GM23248 (cell line): ENCODE data around the gene GPR137C. TPM values are rescaled to one million over a fixed set of nuclear protein-coding genes. Genes with fewer than 3 reads are reported as not detected.

ENCODE experiments used
- DNase-seq: peaks from one replicate; pipeline ENCODE4 v3.0.0-alpha.2; 2015
- H2AFZ ChIP-seq: fragments of 200-600 bp; sonication (generic); 2 replicates; pipeline ENCODE4 v1.6.1; 2016; ENCODE audit warnings: antibody characterized with exemption
- H3F3A ChIP-seq: fragments of 200-600 bp; sonication (generic); 2 replicates; pipeline ENCODE4 v1.6.1; 2016; ENCODE audit warnings: mild to moderate bottlenecking, antibody characterized with exemption, mixed run types; ENCODE audit not compliant: insufficient read depth
- H3K27ac ChIP-seq: fragments of 200-600 bp; sonication (generic); 2 replicates; pipeline ENCODE4 v1.5.1; 2016; ENCODE audit warnings: mild to moderate bottlenecking
- H3K27me3 ChIP-seq: fragments of 200-600 bp; sonication (generic); replicated peaks from 2 replicates; pipeline ENCODE4 v1.6.1; 2016; ENCODE audit warnings: mild to moderate bottlenecking; ENCODE audit not compliant: insufficient read depth
- H3K36me3 ChIP-seq: fragments of 200-600 bp; sonication (generic); 2 replicates; pipeline ENCODE4 v1.6.1; 2016; ENCODE audit warnings: low read depth, mild to moderate bottlenecking
- H3K4me1 ChIP-seq: fragments of 200-600 bp; sonication (generic); 2 replicates; pipeline ENCODE4 v1.6.1; 2016; ENCODE audit warnings: mild to moderate bottlenecking; ENCODE audit not compliant: insufficient read depth
- H3K4me2 ChIP-seq: fragments of 200-600 bp; sonication (generic); one replicate; pipeline ENCODE4 v1.6.1; 2016; ENCODE audit warnings: mild to moderate bottlenecking; ENCODE audit not compliant: unreplicated experiment
- H3K4me3 ChIP-seq: fragments of 200-600 bp; sonication (generic); 2 replicates; pipeline ENCODE4 v1.5.1; 2016; ENCODE audit warnings: mild to moderate bottlenecking
- H3K79me2 ChIP-seq: fragments of 200-600 bp; sonication (generic); 2 replicates; pipeline ENCODE4 v1.6.1; 2016; ENCODE audit warnings: mild to moderate bottlenecking; ENCODE audit not compliant: insufficient read depth
- H3K9ac ChIP-seq: fragments of 200-600 bp; sonication (generic); 2 replicates; pipeline ENCODE4 v1.6.1; 2016; ENCODE audit warnings: mild to moderate bottlenecking
- H3K9me2 ChIP-seq: fragments of 200-600 bp; sonication (generic); 2 replicates; pipeline ENCODE4 v1.6.1; 2016; ENCODE audit warnings: mixed run types, mild to moderate bottlenecking, moderate library complexity; ENCODE audit not compliant: insufficient read depth
- H3K9me3 ChIP-seq: fragments of 200-600 bp; sonication (generic); one replicate; pipeline ENCODE4 v1.6.1; 2017; ENCODE audit warnings: low read depth
- H4K20me1 ChIP-seq: fragments of 200-600 bp; sonication (generic); 2 replicates; pipeline ENCODE4 v1.6.0; 2016; ENCODE audit not compliant: insufficient read depth
- EZH2 ChIP-seq: fragments of 200-600 bp; sonication (generic); IDR thresholded peaks from 2 replicates; pipeline ENCODE4 v1.6.1; 2018; ENCODE audit warnings: antibody characterized with exemption, mild to moderate bottlenecking; ENCODE audit not compliant: insufficient read depth, poor library complexity, severe bottlenecking
- EZH2phosphoT487 ChIP-seq: fragments of 200-600 bp; sonication (generic); IDR thresholded peaks from 2 replicates; pipeline ENCODE4 v1.6.1; 2018; ENCODE audit warnings: antibody characterized with exemption, moderate library complexity, mild to moderate bottlenecking, low read depth; ENCODE audit not compliant: insufficient read depth
- WGBS, 2 experiments: methylation state at CpG; one replicate each; pipeline ENCODE4 v1.1.6; 2015 to 2017; ENCODE audit warnings: low lambda C conversion rate in 2 of 2, low coverage in 1 of 2; ENCODE audit errors: missing lambda C conversion rate in 2 of 2; 5-methylcytosine and 5-hydroxymethylcytosine counted together
- in situ Hi-C: fragments of 300-500 bp; cut with MboI; formaldehyde crosslinking; loops from 2 replicates; pipeline ENCODE4 v1.15.0; 2020
- polyA plus RNA-seq: library from polyadenylated mRNA; unstranded; fragments of >200 nt; fragmentation: Nextera tagmentation; extraction: Ambion mirVana; gene quantifications from 2 replicates; pipeline ENCODE4 v1.2.1, GENCODE V29; 2016
- total RNA-seq: library from RNA; depleted of rRNA; stranded (reverse); fragments of >200 nt; shearing (Covaris generic); gene quantifications from 2 replicates; pipeline ENCODE4 v1.2.3, GENCODE V29; 2014

The GPR137C gene
- total and polyA plus RNA-seq, 2 experiments from 2014 or later, result 0.86 to 1.1 TPM

DNA sequence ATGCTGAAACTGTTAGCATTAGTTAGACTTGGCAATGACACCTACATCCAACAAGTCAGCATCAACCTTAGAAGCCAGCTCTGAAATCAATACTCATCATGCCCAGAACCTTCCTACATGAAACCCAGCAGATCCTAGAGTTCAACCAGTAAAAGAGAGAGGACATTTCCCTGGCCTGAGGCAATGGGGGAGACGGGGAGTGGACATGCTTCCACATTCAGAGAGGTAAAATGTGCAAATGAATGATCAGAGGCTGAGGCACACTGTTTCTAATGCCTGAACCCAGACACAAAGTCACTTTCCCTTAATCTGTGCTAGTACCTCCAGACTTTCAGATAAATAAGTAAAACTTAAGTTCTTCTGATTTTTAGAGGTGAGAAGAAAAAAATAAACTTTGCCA lies 108.2 kb downstream of the GPR137C start:
- Histone ChIP-seq H3K27me3 (no peaks in the 10 kb centered on the region), H3K79me2 (no peaks in the 10 kb centered on the region), H2AFZ (no peak overlapping the region), H3K9ac (no peak overlapping the region), H3K9me2 (no peaks in the 10 kb centered on the region), H3K9me3 (no peaks in the 10 kb centered on the region), H3F3A (no peaks in the 10 kb centered on the region), H3K27ac (no peak overlapping the region), H3K4me1 (no peaks in the 10 kb centered on the region), H3K4me2 (no peak overlapping the region), H3K4me3 (no peak overlapping the region), H3K36me3 (peaks cover 20% of the 10 kb centered on the region), H4K20me1 (no peaks in the 10 kb centered on the region)
- TF ChIP-seq EZH2phosphoT487, result no peak
- no peak for TF ChIP-seq EZH2
- 93 to 96% methylated on average over 1 of the region's 1 CpG for WGBS, 2 experiments
- DNase-seq, result no peak
- in situ Hi-C loops, result no loop called here

DNA sequence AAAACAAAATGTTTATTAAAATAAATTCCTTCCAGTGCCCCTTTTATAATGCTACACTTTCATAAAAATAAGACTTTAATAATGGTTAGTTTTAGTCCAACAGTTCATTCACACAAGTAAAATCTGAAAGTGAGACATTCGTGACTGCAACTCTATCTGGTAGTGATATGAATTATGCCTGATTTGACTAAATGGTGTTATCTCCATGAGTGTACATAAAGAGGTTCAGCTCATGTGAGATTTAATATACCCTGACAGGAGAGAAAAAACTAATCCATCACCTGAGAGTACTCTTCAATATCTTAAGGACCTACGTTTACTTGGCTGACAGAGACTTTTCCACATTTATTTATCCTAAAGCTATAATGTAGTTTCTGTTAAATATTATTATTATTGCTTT lies 108.7 kb downstream of the GPR137C start:
- H3K9ac ChIP-seq, result no peak overlapping the region
- DNase-seq, result no peak
- no peaks in the 10 kb centered on the region for H3K9me3 ChIP-seq
- no peak overlapping the region for H2AFZ ChIP-seq
- H3K4me3 ChIP-seq, result no peak overlapping the region
- no peak overlapping the region for H3K4me2 ChIP-seq
- H3K36me3 ChIP-seq, result peaks cover 25% of the 10 kb centered on the region
- WGBS, 2 experiments, result 98% methylated on average over 2 of the region's 2 CpGs
- no peaks in the 10 kb centered on the region for H4K20me1 ChIP-seq
- H3K4me1 ChIP-seq, result no peaks in the 10 kb centered on the region
- H3K9me2 ChIP-seq, result no peaks in the 10 kb centered on the region
- H3K27ac ChIP-seq, result no peak overlapping the region
- in situ Hi-C loops, result no loop called here
- no peaks in the 10 kb centered on the region for H3F3A ChIP-seq
- H3K79me2 ChIP-seq, result no peaks in the 10 kb centered on the region
- TF ChIP-seq EZH2 (no peak), EZH2phosphoT487 (no peak)
- no peaks in the 10 kb centered on the region for H3K27me3 ChIP-seq

DNA sequence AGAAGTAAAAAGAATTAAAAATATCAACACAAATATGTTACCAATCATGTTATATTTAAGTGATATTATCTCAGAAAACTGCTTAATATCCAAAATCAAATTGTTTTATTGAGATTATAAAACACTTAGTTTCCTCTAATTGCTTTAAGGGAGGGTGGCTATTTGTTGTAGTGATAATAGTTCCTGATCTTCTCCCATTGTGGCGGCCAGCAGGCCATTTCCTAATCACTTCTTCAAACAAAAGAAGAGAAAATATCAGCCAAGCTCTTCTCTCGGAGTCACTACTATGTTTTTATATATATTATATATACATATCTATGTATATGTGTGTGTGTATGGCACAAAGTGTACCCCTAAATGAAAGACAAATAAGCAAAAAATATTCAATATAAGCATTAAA lies 111.2 kb downstream of the GPR137C start:
- Histone ChIP-seq H3K79me2 (no peaks in the 10 kb centered on the region), H3K9me2 (no peaks in the 10 kb centered on the region), H2AFZ (no peak overlapping the region), H4K20me1 (no peaks in the 10 kb centered on the region), H3K27ac (no peak overlapping the region), H3K9me3 (no peaks in the 10 kb centered on the region), H3K36me3 (peaks cover 25% of the 10 kb centered on the region), H3K4me3 (no peak overlapping the region), H3K9ac (no peak overlapping the region), H3K4me1 (no peaks in the 10 kb centered on the region), H3K4me2 (no peak overlapping the region), H3K27me3 (no peaks in the 10 kb centered on the region), H3F3A (no peaks in the 10 kb centered on the region)
- WGBS, 2 experiments, result 98 to 100% methylated on average over 2 of the region's 2 CpGs
- TF ChIP-seq EZH2 (no peak), EZH2phosphoT487 (no peak)
- no peak for DNase-seq
- in situ Hi-C loops, result no loop called here

DNA sequence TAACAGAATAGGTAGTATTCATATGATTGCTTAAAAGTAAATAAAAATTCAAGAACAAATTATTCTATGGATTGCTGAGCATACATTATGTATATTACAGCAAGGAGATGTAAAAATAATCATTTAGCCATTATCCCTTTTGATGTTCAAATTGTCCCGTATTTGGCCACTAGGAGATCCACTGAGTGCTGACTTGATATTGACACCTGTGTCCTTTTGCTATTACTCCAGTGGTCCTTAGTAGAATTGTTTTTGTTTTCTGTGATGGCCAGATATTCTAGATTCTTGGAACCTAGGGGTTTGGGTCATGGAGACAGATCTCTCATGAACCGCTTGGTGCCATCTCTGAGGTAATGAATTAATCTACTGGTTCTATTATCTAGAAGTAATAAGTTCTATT lies 126.0 kb downstream of the GPR137C start:
- TF ChIP-seq EZH2 (no peak), EZH2phosphoT487 (no peak)
- H3K4me3 ChIP-seq, result no peak overlapping the region
- peaks cover 26% of the 10 kb centered on the region for H3K36me3 ChIP-seq
- no peaks in the 10 kb centered on the region for H3K9me3 ChIP-seq
- no peaks in the 10 kb centered on the region for H3F3A ChIP-seq
- in situ Hi-C loops, result no loop called here
- no peak overlapping the region for H3K9ac ChIP-seq
- H3K4me1 ChIP-seq, result no peaks in the 10 kb centered on the region
- DNase-seq, result no peak
- no peaks in the 10 kb centered on the region for H4K20me1 ChIP-seq
- WGBS, 2 experiments, result 90 to 94% methylated on average over 2 of the region's 2 CpGs
- no peaks in the 10 kb centered on the region for H3K27me3 ChIP-seq
- H3K4me2 ChIP-seq, result no peak overlapping the region
- no peaks in the 10 kb centered on the region for H3K9me2 ChIP-seq
- no peak overlapping the region for H2AFZ ChIP-seq
- no peak overlapping the region for H3K27ac ChIP-seq
- peaks cover 36% of the 10 kb centered on the region for H3K79me2 ChIP-seq

DNA sequence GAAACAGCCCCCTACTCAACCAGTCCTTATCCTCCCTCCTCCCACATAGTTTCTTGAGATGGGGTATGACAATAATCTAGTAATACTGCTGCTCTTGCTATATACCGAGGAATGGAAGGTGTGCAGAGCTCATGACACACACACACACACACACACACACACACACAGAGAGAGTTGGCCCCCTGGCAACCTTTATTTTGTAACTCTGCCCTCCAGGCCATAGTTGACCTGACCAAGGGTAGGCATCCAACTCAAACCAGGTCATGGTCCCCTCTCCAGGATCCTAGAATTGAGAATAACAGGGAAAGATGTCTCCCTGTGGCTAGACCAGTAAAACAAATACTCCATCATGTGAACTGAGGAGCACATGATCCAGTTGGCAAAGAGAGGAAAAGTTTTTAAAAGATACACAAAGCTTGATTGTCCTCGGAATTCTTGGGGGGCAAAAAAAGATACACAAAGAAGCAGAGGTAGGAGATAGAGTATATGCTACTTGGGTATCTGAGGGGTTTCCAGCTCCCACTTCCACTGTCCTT lies 131.4 kb downstream of the GPR137C start:
- H3K27me3 ChIP-seq, result no peaks in the 10 kb centered on the region
- H3K79me2 ChIP-seq, result peaks cover 87% of the 10 kb centered on the region
- peaks cover 14% of the 10 kb centered on the region; the same call in 1 of the 2 replicates for H4K20me1 ChIP-seq
- no peak overlapping the region for H3K9ac ChIP-seq
- in situ Hi-C loops, result no loop called here
- no peaks in the 10 kb centered on the region for H3K9me2 ChIP-seq
- H3K9me3 ChIP-seq, result no peaks in the 10 kb centered on the region
- H3K4me2 ChIP-seq, result no peak overlapping the region
- 0 out of 2 replicates have a peak, but pooled peaks cover 6% of the 10 kb centered on the region for H3K36me3 ChIP-seq
- no peak overlapping the region for H3K4me3 ChIP-seq
- no peak for DNase-seq
- TF ChIP-seq EZH2phosphoT487 (no peak), EZH2 (no peak)
- H3F3A ChIP-seq, result no peaks in the 10 kb centered on the region
- H3K27ac ChIP-seq, result no peak overlapping the region
- H3K4me1 ChIP-seq, result no peaks in the 10 kb centered on the region
- WGBS, 2 experiments, result 100% methylated on average over 2 of the region's 2 CpGs
- H2AFZ ChIP-seq, result no peak overlapping the region
